ENCODE data around the gene TECR.

GRCh38 chr19:14507704-14508542, 21.5 kb upstream of the TECR start:
- TF ChIP-seq E2F5 (CRISPR knock-in tag; IDR thresholded peaks at IDR 0.05) (no peak), JUN (IDR thresholded peaks at IDR 0.05; ENCODE audit: borderline replicate concordance, low read depth, low read length) (no peak), JUN (CRISPR knock-in tag; IDR thresholded peaks at IDR 0.05; ENCODE audit: borderline replicate concordance) (no peak), MAFF (IDR thresholded peaks at IDR 0.05; ENCODE audit: low read length) (no peak), POLR2AphosphoS2 (IDR thresholded peaks at IDR 0.05; ENCODE audit: low read length) (no peak), CTCF (IDR thresholded peaks at IDR 0.05 in 2 of 3, conservative IDR thresholded peaks at IDR 0.05 in 1 of 3; ENCODE audit: insufficient read depth in 2 of 3, low read depth in 1 of 3, low read length in 3 of 3) (no peak), POLR2A (conservative IDR thresholded peaks at IDR 0.05) (no peak), ELF2 (CRISPR knock-in tag; IDR thresholded peaks at IDR 0.05) (no peak), NFRKB (IDR thresholded peaks at IDR 0.05; ENCODE audit: low read depth) (no peak), NFIC (IDR thresholded peaks at IDR 0.05) (peak; percentile 55), FOXP1 (CRISPR knock-in tag; IDR thresholded peaks at IDR 0.05) (no peak), MLX (CRISPR knock-in tag; conservative IDR thresholded peaks at IDR 0.05) (no peak), ARID4B (CRISPR knock-in tag; IDR thresholded peaks at IDR 0.05) (no peak)
